GM12801 (cell line): ENCODE results near the gene TUG1.

Experiments used
- TF ChIP-seq, protein P1 (sequence below): IDR thresholded peaks from one replicate; pipeline ENCODE4 v1.5.1; 2011; ENCODE audit warnings: control low read depth; ENCODE audit not compliant: insufficient read length; ENCODE audit errors: extremely low read depth

TUG1 gene

DNA sequence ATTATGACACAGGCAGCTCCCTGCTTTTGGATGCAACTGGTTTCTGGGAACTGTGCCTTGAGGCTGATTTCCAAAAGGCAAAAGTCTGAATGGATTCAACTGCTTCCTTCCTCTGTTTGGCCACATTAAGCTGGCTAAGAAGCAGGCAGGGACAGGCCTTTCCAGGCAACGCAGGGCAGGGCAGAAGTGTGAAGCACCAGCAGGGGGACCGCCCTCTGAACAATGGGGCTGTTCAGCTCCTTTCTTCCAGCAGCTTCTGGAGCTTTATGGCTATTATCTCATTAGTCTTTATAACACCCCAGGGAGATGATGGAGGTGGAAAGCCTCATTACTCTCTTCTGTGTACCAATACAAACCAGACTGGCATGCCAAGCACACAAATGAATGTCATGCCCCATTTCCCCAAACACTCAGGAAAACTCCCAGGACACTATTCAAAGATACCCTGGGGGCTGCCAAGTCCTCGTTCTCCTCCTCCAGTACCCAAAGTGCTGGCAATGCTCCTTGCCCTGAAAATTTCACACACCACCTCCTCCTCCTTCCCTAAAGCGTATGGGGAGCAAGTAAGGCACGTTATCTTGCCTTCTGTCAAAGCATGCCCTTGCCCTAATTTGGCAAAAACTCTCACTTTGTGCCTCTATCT, 21.8 kb upstream of the TUG1 start:
- TF ChIP-seq, protein P1, sequence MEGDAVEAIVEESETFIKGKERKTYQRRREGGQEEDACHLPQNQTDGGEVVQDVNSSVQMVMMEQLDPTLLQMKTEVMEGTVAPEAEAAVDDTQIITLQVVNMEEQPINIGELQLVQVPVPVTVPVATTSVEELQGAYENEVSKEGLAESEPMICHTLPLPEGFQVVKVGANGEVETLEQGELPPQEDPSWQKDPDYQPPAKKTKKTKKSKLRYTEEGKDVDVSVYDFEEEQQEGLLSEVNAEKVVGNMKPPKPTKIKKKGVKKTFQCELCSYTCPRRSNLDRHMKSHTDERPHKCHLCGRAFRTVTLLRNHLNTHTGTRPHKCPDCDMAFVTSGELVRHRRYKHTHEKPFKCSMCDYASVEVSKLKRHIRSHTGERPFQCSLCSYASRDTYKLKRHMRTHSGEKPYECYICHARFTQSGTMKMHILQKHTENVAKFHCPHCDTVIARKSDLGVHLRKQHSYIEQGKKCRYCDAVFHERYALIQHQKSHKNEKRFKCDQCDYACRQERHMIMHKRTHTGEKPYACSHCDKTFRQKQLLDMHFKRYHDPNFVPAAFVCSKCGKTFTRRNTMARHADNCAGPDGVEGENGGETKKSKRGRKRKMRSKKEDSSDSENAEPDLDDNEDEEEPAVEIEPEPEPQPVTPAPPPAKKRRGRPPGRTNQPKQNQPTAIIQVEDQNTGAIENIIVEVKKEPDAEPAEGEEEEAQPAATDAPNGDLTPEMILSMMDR = no peak

DNA sequence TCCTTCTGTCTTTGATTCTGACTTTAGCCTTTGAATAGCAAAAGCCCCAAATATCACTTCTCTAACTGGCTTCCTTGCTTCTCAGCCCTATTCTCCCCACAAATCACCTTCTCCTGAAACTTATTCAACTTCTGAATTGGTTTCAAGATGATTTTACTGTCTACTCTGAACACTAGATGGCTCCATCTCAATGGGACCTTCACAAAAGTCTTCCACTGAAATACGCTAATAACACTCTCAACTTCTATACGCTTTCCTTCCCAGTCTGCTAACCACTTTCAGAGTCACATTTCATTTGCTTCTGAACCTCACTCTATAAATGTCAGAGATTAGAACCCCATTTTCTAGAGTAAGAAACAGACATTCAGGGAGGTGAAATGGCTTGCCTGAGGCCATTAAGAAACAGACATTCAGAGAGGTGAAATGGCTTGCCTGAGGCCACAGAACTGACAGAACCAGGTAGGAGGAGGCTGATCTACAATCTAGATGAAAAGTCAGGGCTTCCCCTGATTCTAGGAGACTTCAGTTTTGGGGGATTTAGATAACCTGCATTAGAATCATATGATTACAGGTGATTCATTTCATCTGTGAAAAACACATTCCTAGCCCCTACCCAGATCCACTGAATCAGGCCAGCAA, 21.1 kb upstream of the TUG1 start:
- TF ChIP-seq, protein P1 = no peak

DNA sequence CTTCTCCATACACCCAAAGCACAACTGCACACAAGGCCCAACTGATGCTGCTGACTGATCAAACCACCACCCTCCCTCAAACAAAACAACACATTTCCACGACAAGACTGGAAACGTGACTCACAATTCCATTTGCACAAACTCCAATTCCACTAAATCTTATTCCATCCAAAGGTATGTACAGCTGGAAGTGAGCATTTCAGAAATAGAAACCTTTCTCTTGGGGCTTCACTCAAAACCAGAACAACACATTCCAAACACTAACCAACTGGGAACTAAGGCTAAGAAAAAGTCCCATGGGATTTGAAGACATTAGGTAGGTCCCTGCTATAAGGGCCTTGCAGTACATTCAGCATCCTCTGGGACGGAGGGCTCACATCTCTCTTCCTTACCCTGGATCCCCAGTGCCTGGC, 20.1 kb upstream of the TUG1 start:
- TF ChIP-seq, protein P1 = no peak

DNA sequence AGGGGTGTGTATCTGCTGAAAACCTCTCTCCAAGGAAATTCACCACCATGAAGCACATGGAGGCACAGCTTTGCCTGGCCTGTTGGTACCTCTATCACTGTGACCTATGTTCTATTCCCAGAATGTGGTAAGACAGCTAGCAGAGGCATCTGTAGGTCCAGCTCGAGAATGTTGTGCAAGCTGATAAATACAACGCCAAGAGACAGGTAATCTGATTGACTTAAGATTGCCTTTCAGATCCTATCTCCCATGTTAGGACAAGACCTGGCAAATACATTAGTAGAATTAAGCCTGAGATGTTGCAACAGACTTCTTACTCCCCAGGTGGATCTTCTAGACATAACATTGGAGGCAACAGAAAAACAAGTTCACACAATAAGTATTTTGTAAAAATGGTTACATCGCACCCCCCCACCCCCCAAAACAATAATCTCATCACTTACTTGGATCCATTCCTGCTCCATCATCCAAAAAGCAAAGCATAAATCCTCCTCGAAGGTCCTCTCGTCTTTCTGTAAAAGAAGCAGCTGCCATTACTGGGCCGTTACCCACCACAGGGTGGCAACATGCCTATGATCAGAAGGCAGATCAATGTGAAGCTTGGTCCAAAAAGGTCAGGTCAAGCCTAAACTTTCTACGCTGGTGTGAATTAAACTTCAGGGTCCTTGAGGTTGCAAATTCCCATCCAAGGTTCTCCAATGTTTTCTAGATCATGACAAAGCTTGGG, 19.0 kb upstream of the TUG1 start:
- TF ChIP-seq, protein P1 = no peak

DNA sequence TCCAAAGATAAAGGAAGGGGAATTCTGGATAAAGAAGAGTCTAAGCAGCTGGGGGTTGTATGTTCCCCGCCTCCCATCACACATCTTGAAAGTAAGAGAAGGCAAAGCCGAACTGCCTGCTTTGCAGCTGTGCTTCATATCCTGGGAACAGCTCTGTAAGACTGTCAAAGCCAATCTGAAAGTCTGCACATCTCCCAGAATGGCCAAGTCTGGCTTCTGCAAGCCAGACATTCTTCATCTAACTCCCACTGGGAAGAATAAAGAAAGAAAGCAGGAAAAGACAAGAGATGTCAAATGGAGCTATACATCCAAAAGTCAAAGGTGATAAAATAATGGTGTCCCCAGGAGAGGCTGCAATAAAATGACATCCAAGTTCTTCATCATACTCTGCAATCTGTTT, 15.9 kb upstream of the TUG1 start:
- TF ChIP-seq, protein P1 = no peak

DNA sequence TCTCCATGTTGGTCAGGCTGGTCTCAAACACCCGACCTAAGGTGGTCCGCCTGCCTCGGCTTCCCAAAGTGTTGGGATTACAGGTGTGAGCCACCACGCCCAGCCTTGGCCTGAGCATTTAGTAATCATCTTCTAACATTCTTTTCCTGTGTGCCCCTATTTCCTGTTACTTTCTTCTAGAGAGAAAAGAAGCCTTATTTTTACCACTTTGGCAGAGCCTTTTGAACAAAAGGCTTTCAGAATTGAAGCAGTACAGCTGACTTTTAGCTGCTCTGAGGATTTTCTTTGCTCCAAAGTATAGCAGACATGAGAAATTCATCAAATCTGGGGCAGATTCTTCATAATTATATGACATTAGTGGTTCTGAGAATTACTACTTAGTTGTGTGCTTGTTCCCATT, 13.9 kb upstream of the TUG1 start:
- TF ChIP-seq, protein P1 = no peak

DNA sequence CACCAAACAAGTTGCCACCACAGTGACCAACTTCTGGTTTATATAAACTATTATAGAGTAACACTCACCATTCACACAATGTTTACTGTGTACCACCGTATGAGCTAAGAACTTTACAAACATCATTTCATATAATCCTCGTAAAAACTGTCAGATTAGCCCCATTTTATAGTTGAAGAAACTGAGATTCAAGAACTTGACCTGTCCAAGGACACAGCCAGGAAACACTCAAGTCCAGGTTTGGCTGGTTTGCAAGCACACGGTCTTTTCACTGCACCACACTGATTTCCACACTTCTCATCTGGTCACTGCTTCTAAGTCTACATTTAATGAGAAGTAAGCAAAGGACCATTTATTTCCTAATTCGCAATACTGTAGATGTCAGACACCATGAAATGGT, 4.2 kb upstream of the TUG1 start:
- TF ChIP-seq, protein P1 = no peak
